Measurements from ENCODE around the gene SLC25A40. TPM values are rescaled to one million over a fixed set of nuclear protein-coding genes. Genes with fewer than 3 reads are reported as not detected.
"Not testable (repeated sequence)": the region's sequence is repeated elsewhere in the genome, so short reads cannot be mapped to it uniquely, and the experiment has no call there.

Gene SLC25A40
- total RNA-seq, 1 donor from 2014 or later: 36.3 TPM

GRCh38 chr7:87837597-87837996 is 38.6 kb downstream of the SLC25A40 start:
- Mint-ChIP-seq H3K4me3 (no peak overlapping the region), H3K9me3 (no peaks in the 10 kb centered on the region), H3K27ac (ENCODE audit: unreplicated experiment) (no peak overlapping the region), H3K4me1 (no peaks in the 10 kb centered on the region), H3K36me3 (ENCODE audit: low read depth) (peaks cover 3% of the 10 kb centered on the region), H3K27me3 (ENCODE audit: low read depth) (no peaks in the 10 kb centered on the region)
- DNase-seq (ENCODE audit: low read depth, low spot score): no peak
- TF ChIP-seq, protein P1, sequence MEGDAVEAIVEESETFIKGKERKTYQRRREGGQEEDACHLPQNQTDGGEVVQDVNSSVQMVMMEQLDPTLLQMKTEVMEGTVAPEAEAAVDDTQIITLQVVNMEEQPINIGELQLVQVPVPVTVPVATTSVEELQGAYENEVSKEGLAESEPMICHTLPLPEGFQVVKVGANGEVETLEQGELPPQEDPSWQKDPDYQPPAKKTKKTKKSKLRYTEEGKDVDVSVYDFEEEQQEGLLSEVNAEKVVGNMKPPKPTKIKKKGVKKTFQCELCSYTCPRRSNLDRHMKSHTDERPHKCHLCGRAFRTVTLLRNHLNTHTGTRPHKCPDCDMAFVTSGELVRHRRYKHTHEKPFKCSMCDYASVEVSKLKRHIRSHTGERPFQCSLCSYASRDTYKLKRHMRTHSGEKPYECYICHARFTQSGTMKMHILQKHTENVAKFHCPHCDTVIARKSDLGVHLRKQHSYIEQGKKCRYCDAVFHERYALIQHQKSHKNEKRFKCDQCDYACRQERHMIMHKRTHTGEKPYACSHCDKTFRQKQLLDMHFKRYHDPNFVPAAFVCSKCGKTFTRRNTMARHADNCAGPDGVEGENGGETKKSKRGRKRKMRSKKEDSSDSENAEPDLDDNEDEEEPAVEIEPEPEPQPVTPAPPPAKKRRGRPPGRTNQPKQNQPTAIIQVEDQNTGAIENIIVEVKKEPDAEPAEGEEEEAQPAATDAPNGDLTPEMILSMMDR (conservative IDR thresholded peaks at IDR 0.05): no peak

GRCh38 chr7:87833130-87833529 is 43.0 kb downstream of the SLC25A40 start:
- Mint-ChIP-seq H3K27me3 (ENCODE audit: low read depth) (no peaks in the 10 kb centered on the region), H3K9me3 (peaks cover 4% of the 10 kb centered on the region), H3K36me3 (ENCODE audit: low read depth) (peaks cover 8% of the 10 kb centered on the region), H3K4me1 (no peaks in the 10 kb centered on the region), H3K4me3 (no peak overlapping the region), H3K27ac (ENCODE audit: unreplicated experiment) (no peak overlapping the region)
- TF ChIP-seq, protein P1 (conservative IDR thresholded peaks at IDR 0.05): no peak
- no peak for DNase-seq (ENCODE audit: low read depth, low spot score)

- H3K4me1 Mint-ChIP-seq: no peaks in the 10 kb centered on the region
- no peaks in the 10 kb centered on the region for H3K27me3 Mint-ChIP-seq (ENCODE audit: low read depth)
- H3K27ac Mint-ChIP-seq (ENCODE audit: unreplicated experiment): no peak overlapping the region
- peaks cover 11% of the 10 kb centered on the region for H3K36me3 Mint-ChIP-seq (ENCODE audit: low read depth)
- peaks cover 9% of the 10 kb centered on the region for H3K9me3 Mint-ChIP-seq
- TF ChIP-seq, protein P1 (conservative IDR thresholded peaks at IDR 0.05): no peak
- no peak for DNase-seq (ENCODE audit: low read depth, low spot score)
- no peak overlapping the region for H3K4me3 Mint-ChIP-seq
Measured at GRCh38 chr7:87831097-87831496, 45.1 kb downstream of the SLC25A40 start.

GRCh38 chr7:87828383-87828782 is 47.8 kb downstream of the SLC25A40 start:
- Mint-ChIP-seq H3K36me3 (ENCODE audit: low read depth) (peaks cover 23% of the 10 kb centered on the region), H3K9me3 (peaks cover 22% of the 10 kb centered on the region)
- DNase-seq (ENCODE audit: low read depth, low spot score); H3K4me1 Mint-ChIP-seq; H3K27ac Mint-ChIP-seq (ENCODE audit: unreplicated experiment); H3K27me3 Mint-ChIP-seq (ENCODE audit: low read depth); H3K4me3 Mint-ChIP-seq: not testable (repeated sequence)

DNA sequence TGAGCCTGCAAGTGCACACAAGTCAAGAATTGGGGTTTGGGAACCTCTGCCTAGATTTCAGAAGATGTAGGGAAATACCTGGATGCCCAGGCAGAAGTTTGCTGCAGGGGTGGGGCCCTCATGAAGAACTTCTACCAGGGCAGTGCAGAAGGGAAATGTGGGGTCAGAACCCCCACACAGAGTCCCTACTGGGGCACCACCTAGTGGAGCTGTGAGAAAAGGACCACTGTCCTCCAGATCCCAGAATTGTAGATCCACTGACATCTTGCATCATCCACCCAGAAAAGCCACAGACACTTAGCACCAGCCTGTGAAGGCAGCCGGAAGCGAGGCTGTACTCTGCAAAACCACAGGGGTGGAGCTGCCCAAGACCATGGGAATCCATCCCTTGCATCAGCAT is 50.8 kb downstream of the SLC25A40 start:
- not testable (repeated sequence) for H3K4me3 Mint-ChIP-seq; H3K27me3 Mint-ChIP-seq (ENCODE audit: low read depth); DNase-seq (ENCODE audit: low read depth, low spot score); H3K27ac Mint-ChIP-seq (ENCODE audit: unreplicated experiment); H3K4me1 Mint-ChIP-seq
- H3K9me3 Mint-ChIP-seq: peaks cover 22% of the 10 kb centered on the region
- H3K36me3 Mint-ChIP-seq (ENCODE audit: low read depth): peaks cover 19% of the 10 kb centered on the region

GRCh38 chr7:87822056-87822455 is 54.1 kb downstream of the SLC25A40 start:
- Mint-ChIP-seq H3K9me3 (peaks cover 19% of the 10 kb centered on the region), H3K36me3 (ENCODE audit: low read depth) (peaks cover 14% of the 10 kb centered on the region)
- H3K4me3 Mint-ChIP-seq; H3K4me1 Mint-ChIP-seq; H3K27ac Mint-ChIP-seq (ENCODE audit: unreplicated experiment); H3K27me3 Mint-ChIP-seq (ENCODE audit: low read depth); DNase-seq (ENCODE audit: low read depth, low spot score): not testable (repeated sequence)

DNA sequence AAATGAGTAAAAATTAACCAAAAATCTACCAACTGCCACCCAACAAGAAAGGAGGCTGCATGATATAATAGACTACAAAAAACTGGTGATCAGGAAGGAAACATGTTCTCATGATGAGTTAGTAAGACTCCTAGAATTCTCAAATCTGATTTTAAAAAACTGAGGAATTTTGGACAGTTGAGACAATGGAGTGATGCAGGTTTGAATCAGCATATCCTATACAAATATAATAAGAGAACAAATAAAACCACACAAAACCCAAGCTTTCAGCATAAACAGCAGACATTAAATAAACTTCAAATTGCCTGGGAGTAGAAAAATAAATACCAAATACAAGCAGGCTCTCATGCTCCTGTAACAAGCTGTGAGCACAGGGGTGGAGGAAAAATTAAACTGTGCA is 57.8 kb downstream of the SLC25A40 start:
- Mint-ChIP-seq H3K36me3 (ENCODE audit: low read depth) (no peaks in the 10 kb centered on the region), H3K27me3 (ENCODE audit: low read depth) (no peaks in the 10 kb centered on the region), H3K4me1 (no peaks in the 10 kb centered on the region), H3K4me3 (no peak overlapping the region), H3K27ac (ENCODE audit: unreplicated experiment) (no peak overlapping the region), H3K9me3 (no peaks in the 10 kb centered on the region)
- TF ChIP-seq, protein P1 (conservative IDR thresholded peaks at IDR 0.05): no peak
- DNase-seq (ENCODE audit: low read depth, low spot score): no peak

Measured in neural crest cell (in vitro differentiated cells).